ENCODE measurements around the gene USP25. TPM values are rescaled to one million over a fixed set of nuclear protein-coding genes. Genes with fewer than 3 reads are reported as not detected.

Gene USP25
- total RNA-seq, 1 donor from 2014 or later: 45.2 TPM

GRCh38 chr21:15896501-15896900 is 166.7 kb downstream of the USP25 start:
- H3K4me1 Mint-ChIP-seq (ENCODE audit: unreplicated experiment): peaks cover 11% of the 10 kb centered on the region

GRCh38 chr21:15904389-15904788 is 174.6 kb downstream of the USP25 start:
- no peak for TF ChIP-seq CTCF (IDR thresholded peaks at IDR 0.05)
- no peaks in the 10 kb centered on the region for H3K4me1 Mint-ChIP-seq (ENCODE audit: unreplicated experiment)
- DNase-seq (ENCODE audit: extremely low spot score, unreplicated experiment): no peak
- no peaks in the 10 kb centered on the region for H3K27me3 Mint-ChIP-seq (ENCODE audit: unreplicated experiment)
- H3K27ac Mint-ChIP-seq (ENCODE audit: unreplicated experiment): no peak overlapping the region
- H3K4me3 Mint-ChIP-seq (ENCODE audit: unreplicated experiment): no peak overlapping the region
- peaks cover 23% of the 10 kb centered on the region for H3K36me3 Mint-ChIP-seq (ENCODE audit: unreplicated experiment)
- H3K9me3 Mint-ChIP-seq (ENCODE audit: unreplicated experiment): peaks cover 47% of the 10 kb centered on the region

More at GRCh38 chr21:15896501-15896900, 166.7 kb downstream of the USP25 start:
- TF ChIP-seq CTCF (IDR thresholded peaks at IDR 0.05): no peak
- no peak overlapping the region for H3K4me3 Mint-ChIP-seq (ENCODE audit: unreplicated experiment)
- H3K36me3 Mint-ChIP-seq (ENCODE audit: unreplicated experiment): peaks cover 33% of the 10 kb centered on the region
- H3K9me3 Mint-ChIP-seq (ENCODE audit: unreplicated experiment): peaks cover 36% of the 10 kb centered on the region
- no peak for DNase-seq (ENCODE audit: extremely low spot score, unreplicated experiment)
- no peaks in the 10 kb centered on the region for H3K27me3 Mint-ChIP-seq (ENCODE audit: unreplicated experiment)
- H3K27ac Mint-ChIP-seq (ENCODE audit: unreplicated experiment): no peak overlapping the region

GRCh38 chr21:15908187-15908586 is 178.4 kb downstream of the USP25 start:
- H3K9me3 Mint-ChIP-seq (ENCODE audit: unreplicated experiment): peaks cover 17% of the 10 kb centered on the region
- H3K27me3 Mint-ChIP-seq (ENCODE audit: unreplicated experiment): no peaks in the 10 kb centered on the region
- no peaks in the 10 kb centered on the region for H3K4me1 Mint-ChIP-seq (ENCODE audit: unreplicated experiment)
- peaks cover 4% of the 10 kb centered on the region for H3K36me3 Mint-ChIP-seq (ENCODE audit: unreplicated experiment)
- no peak for DNase-seq (ENCODE audit: extremely low spot score, unreplicated experiment)
- TF ChIP-seq CTCF (IDR thresholded peaks at IDR 0.05): no peak
- H3K27ac Mint-ChIP-seq (ENCODE audit: unreplicated experiment): no peak overlapping the region
- H3K4me3 Mint-ChIP-seq (ENCODE audit: unreplicated experiment): no peak overlapping the region

GRCh38 chr21:15928196-15928595 is 198.4 kb downstream of the USP25 start:
- H3K4me1 Mint-ChIP-seq (ENCODE audit: unreplicated experiment): peaks cover 6% of the 10 kb centered on the region
- no peak overlapping the region for H3K4me3 Mint-ChIP-seq (ENCODE audit: unreplicated experiment)
- no peak for DNase-seq (ENCODE audit: extremely low spot score, unreplicated experiment)
- no peaks in the 10 kb centered on the region for H3K27me3 Mint-ChIP-seq (ENCODE audit: unreplicated experiment)
- no peak overlapping the region for H3K27ac Mint-ChIP-seq (ENCODE audit: unreplicated experiment)
- no peak for TF ChIP-seq CTCF (IDR thresholded peaks at IDR 0.05)
- no peaks in the 10 kb centered on the region for H3K9me3 Mint-ChIP-seq (ENCODE audit: unreplicated experiment)
- no peaks in the 10 kb centered on the region for H3K36me3 Mint-ChIP-seq (ENCODE audit: unreplicated experiment)

- no peaks in the 10 kb centered on the region for H3K36me3 Mint-ChIP-seq (ENCODE audit: unreplicated experiment)
- DNase-seq (ENCODE audit: extremely low spot score, unreplicated experiment): no peak
- H3K4me3 Mint-ChIP-seq (ENCODE audit: unreplicated experiment): no peak overlapping the region
- no peak overlapping the region for H3K27ac Mint-ChIP-seq (ENCODE audit: unreplicated experiment)
- H3K9me3 Mint-ChIP-seq (ENCODE audit: unreplicated experiment): no peaks in the 10 kb centered on the region
- peaks cover 6% of the 10 kb centered on the region for H3K4me1 Mint-ChIP-seq (ENCODE audit: unreplicated experiment)
- no peak for TF ChIP-seq CTCF (IDR thresholded peaks at IDR 0.05)
- H3K27me3 Mint-ChIP-seq (ENCODE audit: unreplicated experiment): no peaks in the 10 kb centered on the region
Observed at GRCh38 chr21:15928686-15929425, 199.1 kb downstream of the USP25 start.
